Caco-2 (cell line): ENCODE measurements around the gene SATB2. TPM values are rescaled to one million over a fixed set of nuclear protein-coding genes. Genes with fewer than 3 reads are reported as not detected.

Experiments used
- BruUV-seq: library from RNA; stranded (reverse); fragments of 400-500 nt; replicated peaks from 2 replicates; lab custom pipeline; 2021; lab: Mats Ljungman, UMichigan
- CTCF ChIA-PET: fragments of 300-600 bp; sonication (Branson Sonifier 250); formaldehyde crosslinking; loops from one replicate; lab custom pipeline; 2022; ENCODE audit warnings: antibody characterized with exemption; lab: Charles Lee
- POLR2A ChIA-PET: fragments of 300-600 bp; sonication (Branson Sonifier 250); formaldehyde crosslinking; loops from one replicate; lab custom pipeline; 2022; ENCODE audit warnings: antibody characterized with exemption; lab: Charles Lee
- DNase-seq, 2 experiments: peaks; one replicate each; pipeline versions ENCODE4 v3.0.0 to v3.0.0-alpha.2; 2020 to 2022
- H3K27me3 ChIP-seq: replicated peaks from 2 replicates; pipeline ENCODE4 v1.6.0; 2011; ENCODE audit warnings: low read length; ENCODE audit not compliant: control insufficient read depth, insufficient read depth
- H3K36me3 ChIP-seq: 2 replicates; pipeline ENCODE4 v1.5.1; 2011; ENCODE audit warnings: low read length; ENCODE audit not compliant: control insufficient read depth, insufficient read depth
- H3K4me1 ChIP-seq: fragments of 250-450 bp; sonication (Bioruptor Pico); 2 replicates; pipeline ENCODE4 v1.5.1; 2020; ENCODE audit warnings: mild to moderate bottlenecking
- H3K4me3 ChIP-seq: 2 replicates; pipeline ENCODE4 v1.5.1; 2011; ENCODE audit warnings: low read depth, mild to moderate bottlenecking, control low read depth, low read length
- H3K9me3 ChIP-seq: fragments of 250-450 bp; sonication (Bioruptor Pico); 2 replicates; pipeline ENCODE4 v1.5.1; 2020; ENCODE audit warnings: mild to moderate bottlenecking, moderate library complexity
- H3K27ac Mint-ChIP-seq: one replicate; pipeline ENCODE4 v1.8.0; 2022; ENCODE audit warnings: mixed read lengths; ENCODE audit not compliant: unreplicated experiment
- H3K27me3 Mint-ChIP-seq: one replicate; pipeline ENCODE4 v1.8.0; 2022; ENCODE audit warnings: mixed read lengths; ENCODE audit not compliant: insufficient read depth, unreplicated experiment
- H3K36me3 Mint-ChIP-seq: one replicate; pipeline ENCODE4 v1.8.0; 2022; ENCODE audit warnings: mild to moderate bottlenecking, mixed read lengths; ENCODE audit not compliant: insufficient read depth, unreplicated experiment
- H3K4me1 Mint-ChIP-seq: one replicate; pipeline ENCODE4 v1.8.0; 2022; ENCODE audit warnings: low read depth, mixed read lengths; ENCODE audit not compliant: unreplicated experiment
- H3K4me3 Mint-ChIP-seq: one replicate; pipeline ENCODE4 v1.8.0; 2022; ENCODE audit warnings: mild to moderate bottlenecking, moderate library complexity, mixed read lengths; ENCODE audit not compliant: unreplicated experiment
- H3K9me3 Mint-ChIP-seq: one replicate; pipeline ENCODE4 v1.8.0; 2022; ENCODE audit warnings: mixed read lengths; ENCODE audit not compliant: unreplicated experiment
- CTCF ChIP-seq, 2 experiments: fragments of 200-600 bp in 1 of 2; IDR thresholded peaks; 1 replicate in 1 of 2; 2 replicates in 1 of 2; pipeline versions ENCODE4 v1.5.1 to v1.8.0; 2011 to 2022; ENCODE audit warnings: antibody characterized with exemption in 1 of 2, control low read depth in 1 of 2, inconsistent platforms in 1 of 2, low read depth in 1 of 2, low read length in 1 of 2, mild to moderate bottlenecking in 1 of 2, moderate library complexity in 1 of 2; ENCODE audit not compliant: insufficient read depth in 1 of 2, severe bottlenecking in 1 of 2, unreplicated experiment in 1 of 2
- intact Hi-C: fragments of 100-400 bp; cut with micrococcal nuclease; formaldehyde crosslinking; loops from one replicate; pipeline ENCODE4 v1.10.0; 2022; ENCODE audit not compliant: unreplicated experiment
- total RNA-seq: library from RNA; stranded (reverse); gene quantifications from 2 replicates; pipeline ENCODE4 v1.2.3, GENCODE V29; 2022

SATB2 gene
- total RNA-seq, 1 experiment from 2014 or later = 1.1 TPM

- Mint-ChIP-seq H3K4me3 (no peak overlapping the region), H3K27me3 (peaks cover 4% of the 10 kb centered on the region), H3K27ac (no peak overlapping the region), H3K9me3 (no peaks in the 10 kb centered on the region), H3K36me3 (peaks cover 6% of the 10 kb centered on the region), H3K4me1 (no peaks in the 10 kb centered on the region)
- POLR2A ChIA-PET = no interaction called here
- no peak for TF ChIP-seq CTCF (IDR thresholded peaks at IDR 0.05; ENCODE audit: insufficient read depth in 1 of 2, low read depth in 1 of 2, low read length in 1 of 2, severe bottlenecking in 1 of 2, unreplicated experiment in 1 of 2)
- intact Hi-C loops = loop anchor here (2.0 kb wide), 3 partner anchors 32 to 82 kb away; no protein-coding TSS in a partner anchor
- CTCF ChIA-PET = no interaction called here
- no peaks in the 10 kb centered on the region for H3K9me3 ChIP-seq
- no TSS peak for BruUV-seq
- H3K36me3 ChIP-seq = no peaks in the 10 kb centered on the region
- H3K4me1 ChIP-seq = no peaks in the 10 kb centered on the region
- DNase-seq = no peak
- H3K4me3 ChIP-seq = no peak overlapping the region
- no peaks in the 10 kb centered on the region for H3K27me3 ChIP-seq
These were observed 52.9 kb downstream of the SATB2 start for GRCh38 chr2:199404841-199405240.

GRCh38 chr2:199395311-199395710 lies 62.4 kb downstream of the SATB2 start:
- no peak for DNase-seq
- no peaks in the 10 kb centered on the region for H3K4me1 Mint-ChIP-seq
- no peak for TF ChIP-seq CTCF (IDR thresholded peaks at IDR 0.05; ENCODE audit: insufficient read depth in 1 of 2, low read depth in 1 of 2, low read length in 1 of 2, severe bottlenecking in 1 of 2, unreplicated experiment in 1 of 2)
- intact Hi-C loops = no loop called here
- ChIA-PET POLR2A (no interaction called here), CTCF (no interaction called here)
- H3K27me3 Mint-ChIP-seq = no peaks in the 10 kb centered on the region
- Histone ChIP-seq H3K9me3 (no peaks in the 10 kb centered on the region), H3K27me3 (no peaks in the 10 kb centered on the region), H3K36me3 (no peaks in the 10 kb centered on the region), H3K4me1 (no peaks in the 10 kb centered on the region), H3K4me3 (no peak overlapping the region)
- H3K36me3 Mint-ChIP-seq = no peaks in the 10 kb centered on the region
- H3K9me3 Mint-ChIP-seq = no peaks in the 10 kb centered on the region
- no peak overlapping the region for H3K4me3 Mint-ChIP-seq
- H3K27ac Mint-ChIP-seq = no peak overlapping the region
- no TSS peak for BruUV-seq

- H3K27me3 Mint-ChIP-seq = no peaks in the 10 kb centered on the region
- Histone ChIP-seq H3K36me3 (no peaks in the 10 kb centered on the region), H3K4me3 (no peak overlapping the region), H3K9me3 (no peaks in the 10 kb centered on the region), H3K27me3 (no peaks in the 10 kb centered on the region), H3K4me1 (no peaks in the 10 kb centered on the region)
- H3K4me1 Mint-ChIP-seq = no peaks in the 10 kb centered on the region
- H3K36me3 Mint-ChIP-seq = no peaks in the 10 kb centered on the region
- no TSS peak for BruUV-seq
- TF ChIP-seq CTCF (IDR thresholded peaks at IDR 0.05; ENCODE audit: insufficient read depth in 1 of 2, low read depth in 1 of 2, low read length in 1 of 2, severe bottlenecking in 1 of 2, unreplicated experiment in 1 of 2) = no peak
- intact Hi-C loops = no loop called here
- CTCF ChIA-PET = no interaction called here
- no peak overlapping the region for H3K4me3 Mint-ChIP-seq
- no peaks in the 10 kb centered on the region for H3K9me3 Mint-ChIP-seq
- POLR2A ChIA-PET = no interaction called here
- no peak for DNase-seq
- H3K27ac Mint-ChIP-seq = no peak overlapping the region
These were observed 65.4 kb downstream of the SATB2 start for GRCh38 chr2:199392363-199392762.
